ENCODE data around the gene IMP4. TPM values are rescaled to one million over a fixed set of nuclear protein-coding genes. Genes with fewer than 3 reads are reported as not detected.

Gene IMP4
- total and polyA plus RNA-seq, 12 donors, result 50.6 to 190 (median 64.6) TPM

GRCh38 chr2:130378206-130378897 is 35.7 kb downstream of the IMP4 start:
- WGBS, 2 donors, result 91% methylated on average over 3 of the region's 3 CpGs
- no peak overlapping the region for H3K27ac ChIP-seq
- ATAC-seq (no peak), DNase-seq (no peak)
- no peak overlapping the region for H3K4me3 ChIP-seq
- H3K9me3 ChIP-seq, result no peaks in the 10 kb centered on the region
- TF ChIP-seq CTCF (IDR thresholded peaks at IDR 0.05), result no peak
- H3K27me3 ChIP-seq, result no peaks in the 10 kb centered on the region
- H3K4me1 ChIP-seq, result peaks cover 3 to 46% (median 14%) of the 10 kb centered on the region in 9 donors
- H3K36me3 ChIP-seq, result peaks cover 0 to 39% (median 0%) of the 10 kb centered on the region in 9 donors
- intact Hi-C loops (cut with DNase I), result no loop called here

- ATAC-seq (no peak), DNase-seq (no peak)
- no peak overlapping the region for H3K27ac ChIP-seq
- H3K36me3 ChIP-seq, result peaks cover 0 to 39% (median 0%) of the 10 kb centered on the region in 9 donors
- H3K4me1 ChIP-seq, result peaks cover 3 to 41% (median 10%) of the 10 kb centered on the region in 9 donors
- no peak for TF ChIP-seq CTCF (IDR thresholded peaks at IDR 0.05)
- intact Hi-C loops (cut with DNase I), result no loop called here
- no peak overlapping the region for H3K4me3 ChIP-seq
- H3K27me3 ChIP-seq, result no peaks in the 10 kb centered on the region
- H3K9me3 ChIP-seq, result no peaks in the 10 kb centered on the region
- WGBS, 2 donors, result 85 to 90% methylated on average over 3 of the region's 3 CpGs
These were observed 36.2 kb downstream of the IMP4 start for GRCh38 chr2:130378898-130379214.

GRCh38 chr2:130380096-130380934 is 37.6 kb downstream of the IMP4 start:
- Histone ChIP-seq H3K36me3 (peaks cover 0 to 29% (median 0%) of the 10 kb centered on the region in 9 donors), H3K27me3 (no peaks in the 10 kb centered on the region), H3K27ac (peak overlapping the region in 3 of 10 donors; percentile 0 to 53 (median 33)), H3K4me3 (no peak overlapping the region), H3K9me3 (no peaks in the 10 kb centered on the region), H3K4me1 (peaks cover 3 to 34% (median 10%) of the 10 kb centered on the region in 9 donors)
- intact Hi-C loops (cut with DNase I), result no loop called here
- ATAC-seq (peak in 6 of 8 donors; percentile 16 to 40 (median 36)), DNase-seq (no peak)
- TF ChIP-seq CTCF (IDR thresholded peaks at IDR 0.05), result no peak
- 87 to 94% methylated on average over 11 of the region's 11 CpGs for WGBS, 2 donors

- Histone ChIP-seq H3K36me3 (peaks cover 0 to 24% (median 0%) of the 10 kb centered on the region in 9 donors), H3K4me3 (no peak overlapping the region), H3K27me3 (no peaks in the 10 kb centered on the region), H3K27ac (no peak overlapping the region), H3K9me3 (no peaks in the 10 kb centered on the region), H3K4me1 (peaks cover 3 to 40% (median 15%) of the 10 kb centered on the region in 9 donors)
- WGBS, 2 donors, result 94 to 97% methylated on average over 4 of the region's 4 CpGs
- ATAC-seq, result peak in 1 of 8 donors; percentile 5
- intact Hi-C loops (cut with DNase I), result no loop called here
- no peak for DNase-seq
- no peak for TF ChIP-seq CTCF (IDR thresholded peaks at IDR 0.05)
These were observed 38.4 kb downstream of the IMP4 start for GRCh38 chr2:130381145-130381544.

Data from heart right ventricle (tissue), 16 donors.